Activated CD8-positive, alpha-beta memory T cell treated with anti-CD3 and anti-CD28 coated beads for 1 hour (primary cell): Measurements from ENCODE around the gene SEC14L2.

Experiments
- DNase-seq, 2 donors: peaks; one replicate each; pipeline ENCODE4 v3.0.0-alpha.2; 2020; ENCODE audit warnings: low read depth in 1 of 2; ENCODE audit errors: extremely low read depth in 1 of 2

Gene SEC14L2

GRCh38 chr22:30425327-30425615 lies 28.5 kb downstream of the SEC14L2 start:
- no peak for DNase-seq

- no peak for DNase-seq
These were observed 29.0 kb downstream of the SEC14L2 start, which contains the start of gene MTFP1 for GRCh38 chr22:30425616-30426387. MTFP1 (plus strand) TSS chr22:30425768; CDS start chr22:30425880, 112 bp downstream.

GRCh38 chr22:30426388-30427353 lies 29.9 kb downstream of the SEC14L2 start:
- DNase-seq: peak; percentile 72 to 85

GRCh38 chr22:30427871-30428270 lies 31.1 kb downstream of the SEC14L2 start:
- no peak for DNase-seq

- no peak for DNase-seq
These were observed 33.1 kb downstream of the SEC14L2 start for GRCh38 chr22:30429887-30430286.

- DNase-seq: no peak
These were observed 34.1 kb downstream of the SEC14L2 start for GRCh38 chr22:30430933-30431332.

GRCh38 chr22:30432096-30432495 lies 35.3 kb downstream of the SEC14L2 start:
- DNase-seq: no peak

- DNase-seq: no peak
These were observed 35.7 kb downstream of the SEC14L2 start for GRCh38 chr22:30432520-30432919.

GRCh38 chr22:30433227-30433626 lies 36.4 kb downstream of the SEC14L2 start:
- DNase-seq: no peak

GRCh38 chr22:30433773-30434172 lies 37.0 kb downstream of the SEC14L2 start:
- no peak for DNase-seq

GRCh38 chr22:30434843-30435242 lies 38.0 kb downstream of the SEC14L2 start:
- DNase-seq: no peak

GRCh38 chr22:30435674-30436126 lies 38.9 kb downstream of the SEC14L2 start:
- peak; percentile 57 to 94 for DNase-seq

- no peak for DNase-seq
These were observed 39.4 kb downstream of the SEC14L2 start for GRCh38 chr22:30436196-30436595.

- DNase-seq: no peak
These were observed 41.7 kb downstream of the SEC14L2 start for GRCh38 chr22:30438559-30438958.

- DNase-seq: no peak
These were observed 42.4 kb downstream of the SEC14L2 start for GRCh38 chr22:30439226-30439625.

GRCh38 chr22:30439836-30440235 lies 43.0 kb downstream of the SEC14L2 start:
- DNase-seq: no peak

- DNase-seq: no peak
These were observed 44.3 kb downstream of the SEC14L2 start for GRCh38 chr22:30441088-30441487.

- DNase-seq: no peak
These were observed 48.0 kb downstream of the SEC14L2 start for GRCh38 chr22:30444632-30445437.

GRCh38 chr22:30445438-30446145 lies 48.8 kb downstream of the SEC14L2 start:
- no peak for DNase-seq

- no peak for DNase-seq
These were observed 50.8 kb downstream of the SEC14L2 start for GRCh38 chr22:30447656-30448055.
